Upper lobe of left lung (tissue), 4 donors: ENCODE measurements around the gene EVC.

ENCODE experiments used
- POLR2AphosphoS5 ChIP-seq, 2 donors: sonication (generic); formaldehyde crosslinking; IDR thresholded peaks; one replicate each; pipeline ENCODE4 v1.5.1; 2017; ENCODE audit warnings: antibody characterized with exemption in 2 of 2
- TF ChIP-seq, protein P1 (sequence below), 6 experiments: fragments of 450-650 bp in 4 of 6; fragments of 200-600 bp in 2 of 6; sonication (generic) in 2 of 6; IDR thresholded peaks; one replicate each; pipeline ENCODE4 v1.5.1; 2016 to 2019; ENCODE audit warnings: antibody characterized with exemption in 6 of 6

DNA sequence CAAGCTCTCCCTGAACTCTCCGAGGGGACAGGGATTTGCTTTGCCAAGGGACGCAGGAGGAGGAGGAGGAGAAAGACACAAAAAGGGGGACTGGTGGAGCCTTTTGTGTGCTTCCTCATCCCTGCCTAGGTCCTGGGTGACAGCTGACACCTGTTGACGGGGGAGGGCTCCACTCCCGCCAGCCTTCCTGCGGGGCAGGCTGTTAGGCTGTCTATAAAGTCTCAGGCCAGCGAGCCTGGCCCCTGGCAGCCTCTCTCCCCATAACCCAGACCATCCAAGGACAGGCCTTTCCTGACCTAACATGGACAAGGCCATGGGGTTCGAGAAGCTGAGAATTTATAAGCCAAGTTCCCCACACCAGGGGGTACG is 1.8 kb upstream of the EVC start:
- TF ChIP-seq, protein P1, sequence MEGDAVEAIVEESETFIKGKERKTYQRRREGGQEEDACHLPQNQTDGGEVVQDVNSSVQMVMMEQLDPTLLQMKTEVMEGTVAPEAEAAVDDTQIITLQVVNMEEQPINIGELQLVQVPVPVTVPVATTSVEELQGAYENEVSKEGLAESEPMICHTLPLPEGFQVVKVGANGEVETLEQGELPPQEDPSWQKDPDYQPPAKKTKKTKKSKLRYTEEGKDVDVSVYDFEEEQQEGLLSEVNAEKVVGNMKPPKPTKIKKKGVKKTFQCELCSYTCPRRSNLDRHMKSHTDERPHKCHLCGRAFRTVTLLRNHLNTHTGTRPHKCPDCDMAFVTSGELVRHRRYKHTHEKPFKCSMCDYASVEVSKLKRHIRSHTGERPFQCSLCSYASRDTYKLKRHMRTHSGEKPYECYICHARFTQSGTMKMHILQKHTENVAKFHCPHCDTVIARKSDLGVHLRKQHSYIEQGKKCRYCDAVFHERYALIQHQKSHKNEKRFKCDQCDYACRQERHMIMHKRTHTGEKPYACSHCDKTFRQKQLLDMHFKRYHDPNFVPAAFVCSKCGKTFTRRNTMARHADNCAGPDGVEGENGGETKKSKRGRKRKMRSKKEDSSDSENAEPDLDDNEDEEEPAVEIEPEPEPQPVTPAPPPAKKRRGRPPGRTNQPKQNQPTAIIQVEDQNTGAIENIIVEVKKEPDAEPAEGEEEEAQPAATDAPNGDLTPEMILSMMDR (IDR thresholded peaks at IDR 0.05), result no peak
- TF ChIP-seq POLR2AphosphoS5 (IDR thresholded peaks at IDR 0.05), result no peak
